ENCODE results near the gene VPS41. TPM values are rescaled to one million over a fixed set of nuclear protein-coding genes. Genes with fewer than 3 reads are reported as not detected.
A peak's percentile ranks its signal among the peaks of the same experiment; 100 is the strongest.

VPS41 gene
- total RNA-seq, 1 donor from 2014 or later = 72.1 TPM

DNA sequence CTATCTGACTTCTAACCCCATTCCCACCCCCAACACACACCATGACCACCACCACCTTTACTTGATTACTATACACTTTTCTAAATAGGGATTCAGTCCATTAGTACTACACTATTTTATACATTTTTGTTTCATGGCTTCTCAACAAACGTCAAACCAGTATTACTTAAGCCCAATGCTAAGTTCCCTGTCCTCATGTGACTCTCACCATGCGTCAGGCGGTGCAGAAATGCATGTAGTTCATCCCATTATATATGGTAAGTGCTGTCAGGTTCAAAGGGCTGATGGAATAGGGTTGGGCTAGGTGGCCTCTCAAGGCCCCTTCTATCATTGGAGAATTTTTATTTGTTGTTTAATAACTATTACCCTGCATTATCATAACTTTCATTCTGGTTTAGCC lies 19.5 kb upstream of the VPS41 start:
- no peak for DNase-seq (ENCODE audit: low read depth, low spot score)
- Mint-ChIP-seq H3K36me3 (ENCODE audit: low read depth) (no peaks in the 10 kb centered on the region), H3K4me3 (no peak overlapping the region), H3K9me3 (no peaks in the 10 kb centered on the region), H3K4me1 (peaks cover 6% of the 10 kb centered on the region), H3K27me3 (ENCODE audit: low read depth) (no peaks in the 10 kb centered on the region), H3K27ac (ENCODE audit: unreplicated experiment) (no peak overlapping the region)
- TF ChIP-seq, protein P1, sequence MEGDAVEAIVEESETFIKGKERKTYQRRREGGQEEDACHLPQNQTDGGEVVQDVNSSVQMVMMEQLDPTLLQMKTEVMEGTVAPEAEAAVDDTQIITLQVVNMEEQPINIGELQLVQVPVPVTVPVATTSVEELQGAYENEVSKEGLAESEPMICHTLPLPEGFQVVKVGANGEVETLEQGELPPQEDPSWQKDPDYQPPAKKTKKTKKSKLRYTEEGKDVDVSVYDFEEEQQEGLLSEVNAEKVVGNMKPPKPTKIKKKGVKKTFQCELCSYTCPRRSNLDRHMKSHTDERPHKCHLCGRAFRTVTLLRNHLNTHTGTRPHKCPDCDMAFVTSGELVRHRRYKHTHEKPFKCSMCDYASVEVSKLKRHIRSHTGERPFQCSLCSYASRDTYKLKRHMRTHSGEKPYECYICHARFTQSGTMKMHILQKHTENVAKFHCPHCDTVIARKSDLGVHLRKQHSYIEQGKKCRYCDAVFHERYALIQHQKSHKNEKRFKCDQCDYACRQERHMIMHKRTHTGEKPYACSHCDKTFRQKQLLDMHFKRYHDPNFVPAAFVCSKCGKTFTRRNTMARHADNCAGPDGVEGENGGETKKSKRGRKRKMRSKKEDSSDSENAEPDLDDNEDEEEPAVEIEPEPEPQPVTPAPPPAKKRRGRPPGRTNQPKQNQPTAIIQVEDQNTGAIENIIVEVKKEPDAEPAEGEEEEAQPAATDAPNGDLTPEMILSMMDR (conservative IDR thresholded peaks at IDR 0.05) = no peak

DNA sequence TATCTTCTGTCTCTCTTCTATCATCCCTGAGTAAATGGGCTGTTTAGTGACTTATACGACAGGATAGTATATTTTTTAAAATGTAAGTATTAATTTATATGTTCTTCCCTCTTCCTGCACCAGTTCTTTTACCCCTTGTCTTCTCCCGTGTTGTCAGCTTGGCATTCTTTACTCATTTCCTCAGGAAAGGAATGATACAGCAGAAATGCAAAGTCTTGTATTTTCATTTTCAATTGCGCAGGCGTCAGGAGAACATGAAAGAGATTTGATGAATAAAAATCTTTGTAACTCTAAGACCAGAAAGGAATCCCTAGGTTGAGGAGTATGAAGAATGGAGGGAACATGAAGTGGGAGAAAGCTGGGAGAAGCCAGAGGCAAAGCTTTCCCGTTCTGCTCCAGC lies 18.8 kb upstream of the VPS41 start:
- no peaks in the 10 kb centered on the region for H3K9me3 Mint-ChIP-seq
- TF ChIP-seq, protein P1 (conservative IDR thresholded peaks at IDR 0.05) = no peak
- no peak overlapping the region for H3K4me3 Mint-ChIP-seq
- DNase-seq (ENCODE audit: low read depth, low spot score) = no peak
- no peak overlapping the region for H3K27ac Mint-ChIP-seq (ENCODE audit: unreplicated experiment)
- H3K27me3 Mint-ChIP-seq (ENCODE audit: low read depth) = no peaks in the 10 kb centered on the region
- H3K36me3 Mint-ChIP-seq (ENCODE audit: low read depth) = no peaks in the 10 kb centered on the region
- H3K4me1 Mint-ChIP-seq = peaks cover 4% of the 10 kb centered on the region

DNA sequence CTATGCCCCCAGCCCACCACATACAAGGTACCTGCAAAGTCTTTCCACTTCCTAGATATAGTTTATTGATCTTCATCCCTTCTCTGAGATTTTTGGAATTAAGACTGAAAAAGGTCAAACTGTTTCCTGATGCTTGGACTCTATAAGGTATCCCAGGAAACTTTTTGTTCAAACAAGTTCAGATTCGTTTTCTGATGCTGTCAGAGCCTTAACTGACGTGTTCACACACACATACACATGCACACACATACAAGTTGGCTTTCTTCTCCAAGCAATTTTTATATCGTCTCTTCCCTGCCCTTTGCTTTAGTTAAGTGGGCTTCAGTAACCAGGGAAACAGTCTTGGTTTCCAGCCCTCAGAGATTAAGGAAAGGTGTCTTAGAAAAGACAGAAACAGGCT lies 11.7 kb upstream of the VPS41 start:
- no peak overlapping the region for H3K4me3 Mint-ChIP-seq
- H3K27ac Mint-ChIP-seq (ENCODE audit: unreplicated experiment) = no peak overlapping the region
- H3K9me3 Mint-ChIP-seq = no peaks in the 10 kb centered on the region
- H3K36me3 Mint-ChIP-seq (ENCODE audit: low read depth) = no peaks in the 10 kb centered on the region
- DNase-seq (ENCODE audit: low read depth, low spot score) = no peak
- H3K27me3 Mint-ChIP-seq (ENCODE audit: low read depth) = peaks cover 2% of the 10 kb centered on the region
- TF ChIP-seq, protein P1 (conservative IDR thresholded peaks at IDR 0.05) = no peak
- no peaks in the 10 kb centered on the region for H3K4me1 Mint-ChIP-seq

GRCh38 chr7:38916396-38916795 lies 7.4 kb upstream of the VPS41 start:
- Mint-ChIP-seq H3K27me3 (ENCODE audit: low read depth) (peaks cover 4% of the 10 kb centered on the region), H3K4me1 (no peaks in the 10 kb centered on the region), H3K27ac (ENCODE audit: unreplicated experiment) (no peak overlapping the region), H3K36me3 (ENCODE audit: low read depth) (no peaks in the 10 kb centered on the region), H3K4me3 (no peak overlapping the region), H3K9me3 (no peaks in the 10 kb centered on the region)
- TF ChIP-seq, protein P1 (conservative IDR thresholded peaks at IDR 0.05) = no peak
- no peak for DNase-seq (ENCODE audit: low read depth, low spot score)

GRCh38 chr7:38909870-38910269 lies 879 bp upstream of the VPS41 start:
- Mint-ChIP-seq H3K27me3 (ENCODE audit: low read depth) (peaks cover 4% of the 10 kb centered on the region), H3K27ac (ENCODE audit: unreplicated experiment) (no peak overlapping the region), H3K4me1 (peaks cover 22% of the 10 kb centered on the region), H3K4me3 (peak overlapping the region; percentile 99), H3K9me3 (no peaks in the 10 kb centered on the region), H3K36me3 (ENCODE audit: low read depth) (no peaks in the 10 kb centered on the region)
- no peak for DNase-seq (ENCODE audit: low read depth, low spot score)
- TF ChIP-seq, protein P1 (conservative IDR thresholded peaks at IDR 0.05) = no peak

- Mint-ChIP-seq H3K36me3 (ENCODE audit: low read depth) (no peaks in the 10 kb centered on the region), H3K27ac (ENCODE audit: unreplicated experiment) (no peak overlapping the region), H3K4me3 (peak overlapping the region; percentile 99), H3K27me3 (ENCODE audit: low read depth) (peaks cover 4% of the 10 kb centered on the region), H3K4me1 (peaks cover 30% of the 10 kb centered on the region), H3K9me3 (no peaks in the 10 kb centered on the region)
- TF ChIP-seq, protein P1 (conservative IDR thresholded peaks at IDR 0.05) = no peak
- DNase-seq (ENCODE audit: low read depth, low spot score) = no peak
Measured at GRCh38 chr7:38907766-38908165, 1.2 kb downstream of the VPS41 start.
